ENCODE data around the gene GSG1. TPM values are rescaled to one million over a fixed set of nuclear protein-coding genes. Genes with fewer than 3 reads are reported as not detected.

The GSG1 gene
- total RNA-seq, 3 donors from 2014 or later (not counting 1 experiment from before 2014, with no cell fraction given), result not detected

GRCh38 chr12:13102461-13103195, 839 bp downstream of the GSG1 start:
- Histone ChIP-seq H3K36me3 (ENCODE audit: control insufficient read depth, insufficient read depth, low read length) (no peaks in the 10 kb centered on the region), H3K4me1 (ENCODE audit: control insufficient read depth, insufficient read depth, low read length) (peaks cover 30% of the 10 kb centered on the region), H3K27ac (ENCODE audit: low read length) (no peak overlapping the region), H3K9me3 (ENCODE audit: control insufficient read depth, insufficient read depth, low read length) (no peaks in the 10 kb centered on the region), H3K4me3 (ENCODE audit: low read length) (no peak overlapping the region), H3K27me3 (ENCODE audit: control insufficient read depth, insufficient read depth, low read length) (no peaks in the 10 kb centered on the region)
- H3K4me1 Mint-ChIP-seq, result peaks cover 38 to 44% of the 10 kb centered on the region in 2 donors
- intact Hi-C loops (cut with micrococcal nuclease), result loop anchor here (5.0 kb wide), 2 partner anchors 385 to 1670 kb away; partner anchors contain the start of gene CDKN1B
- H3K9me3 Mint-ChIP-seq, result no peaks in the 10 kb centered on the region
- H3K27me3 Mint-ChIP-seq (ENCODE audit: low read depth in 2 of 2), result peaks cover 0 to 2% of the 10 kb centered on the region in 2 donors
- ATAC-seq (no peak), DNase-seq (peak in 1 of 2 donors; percentile 14)
- H3K4me3 Mint-ChIP-seq, result peak overlapping the region; percentile 90
- WGBS (ENCODE audit: insufficient coverage), result 82% methylated on average over 7 of the region's 7 CpGs
- H3K27ac Mint-ChIP-seq, result peak overlapping the region; percentile 82 to 97
- no peaks in the 10 kb centered on the region for H3K36me3 Mint-ChIP-seq
- no peak for TF ChIP-seq CTCF (IDR thresholded peaks at IDR 0.05)

- H3K4me3 ChIP-seq (ENCODE audit: low read length), result peak overlapping the region; percentile 47
- H3K27me3 ChIP-seq (ENCODE audit: control insufficient read depth, insufficient read depth, low read length), result no peaks in the 10 kb centered on the region
- 67% methylated on average over 7 of the region's 10 CpGs for WGBS (ENCODE audit: insufficient coverage)
- peak overlapping the region; percentile 82 to 97 for H3K27ac Mint-ChIP-seq
- ATAC-seq (no peak), DNase-seq (peak; percentile 32 to 50)
- no peaks in the 10 kb centered on the region for H3K36me3 Mint-ChIP-seq
- H3K4me3 Mint-ChIP-seq, result peak overlapping the region; percentile 90
- no peak for TF ChIP-seq CTCF (IDR thresholded peaks at IDR 0.05)
- H3K27ac ChIP-seq (ENCODE audit: low read length), result peak overlapping the region; percentile 90
- intact Hi-C loops (cut with micrococcal nuclease), result loop anchor here (5.0 kb wide), 2 partner anchors 385 to 1670 kb away; partner anchors contain the start of gene CDKN1B
- no peaks in the 10 kb centered on the region for H3K36me3 ChIP-seq (ENCODE audit: control insufficient read depth, insufficient read depth, low read length)
- H3K9me3 Mint-ChIP-seq, result no peaks in the 10 kb centered on the region
- H3K4me1 Mint-ChIP-seq, result peaks cover 40 to 45% of the 10 kb centered on the region in 2 donors
- H3K9me3 ChIP-seq (ENCODE audit: control insufficient read depth, insufficient read depth, low read length), result no peaks in the 10 kb centered on the region
- H3K27me3 Mint-ChIP-seq (ENCODE audit: low read depth in 2 of 2), result peaks cover 0 to 5% of the 10 kb centered on the region in 2 donors
- H3K4me1 ChIP-seq (ENCODE audit: control insufficient read depth, insufficient read depth, low read length), result peaks cover 32% of the 10 kb centered on the region
Measured at GRCh38 chr12:13101821-13102375, 1.6 kb downstream of the GSG1 start.

GRCh38 chr12:13100882-13101769, 2.3 kb downstream of the GSG1 start:
- peaks cover 40 to 45% of the 10 kb centered on the region in 2 donors for H3K4me1 Mint-ChIP-seq
- no peaks in the 10 kb centered on the region for H3K27me3 ChIP-seq (ENCODE audit: control insufficient read depth, insufficient read depth, low read length)
- intact Hi-C loops (cut with micrococcal nuclease), result loop anchor here (5.0 kb wide), 2 partner anchors 384 to 1671 kb away; partner anchors contain the start of gene CDKN1B
- H3K4me3 ChIP-seq (ENCODE audit: low read length), result peak overlapping the region; percentile 50
- DNase-seq, result peak; percentile 96 to 97
- peak overlapping the region; percentile 82 to 97 for H3K27ac Mint-ChIP-seq
- H3K36me3 Mint-ChIP-seq, result no peaks in the 10 kb centered on the region
- H3K27ac ChIP-seq (ENCODE audit: low read length), result peak overlapping the region; percentile 90
- H3K9me3 Mint-ChIP-seq, result no peaks in the 10 kb centered on the region
- ATAC-seq, result peak; percentile 86 to 96 (median 91)
- H3K9me3 ChIP-seq (ENCODE audit: control insufficient read depth, insufficient read depth, low read length), result no peaks in the 10 kb centered on the region
- H3K4me1 ChIP-seq (ENCODE audit: control insufficient read depth, insufficient read depth, low read length), result peaks cover 32% of the 10 kb centered on the region
- no peak for TF ChIP-seq CTCF (IDR thresholded peaks at IDR 0.05)
- 3% methylated on average over 79 of the region's 79 CpGs for WGBS (ENCODE audit: insufficient coverage)
- H3K36me3 ChIP-seq (ENCODE audit: control insufficient read depth, insufficient read depth, low read length), result no peaks in the 10 kb centered on the region
- H3K4me3 Mint-ChIP-seq, result peak overlapping the region; percentile 90
- peaks cover 0 to 5% of the 10 kb centered on the region in 2 donors for H3K27me3 Mint-ChIP-seq (ENCODE audit: low read depth in 2 of 2)
